MM.1S (cell line): ENCODE measurements around the gene SCUBE2.

Experiments used
- DNase-seq: peaks from one replicate; pipeline ENCODE4 v3.0.0-alpha.2; 2015
- H2AFZ ChIP-seq: fragments of 300-600 bp; sonication (generic); 2 replicates; pipeline ENCODE4 v1.6.0; 2016; ENCODE audit warnings: antibody characterized with exemption, low read length
- H3F3A ChIP-seq: fragments of 300-600 bp; sonication (generic); 2 replicates; pipeline ENCODE4 v1.6.1; 2016; ENCODE audit warnings: mild to moderate bottlenecking, antibody characterized with exemption, low read length, moderate library complexity, mixed read lengths; ENCODE audit not compliant: insufficient read depth
- H3K27ac ChIP-seq: fragments of 300-600 bp; sonication (generic); 2 replicates; pipeline ENCODE4 v1.5.1; 2016; ENCODE audit warnings: mild to moderate bottlenecking, low read length
- H3K27me3 ChIP-seq: fragments of 300-600 bp; sonication (generic); replicated peaks from 2 replicates; pipeline ENCODE4 v1.6.0; 2016; ENCODE audit warnings: low read length; ENCODE audit not compliant: insufficient read depth
- H3K36me3 ChIP-seq: fragments of 300-600 bp; sonication (generic); replicated peaks from 2 replicates; pipeline ENCODE4 v1.6.1; 2016; ENCODE audit warnings: mild to moderate bottlenecking, low read length, mixed read lengths; ENCODE audit not compliant: insufficient read depth
- H3K4me1 ChIP-seq: fragments of 300-600 bp; sonication (generic); 2 replicates; pipeline ENCODE4 v1.6.1; 2016; ENCODE audit warnings: low read length, mixed read lengths
- H3K4me2 ChIP-seq: fragments of 300-600 bp; sonication (generic); 2 replicates; pipeline ENCODE4 v1.6.0; 2016; ENCODE audit warnings: low read depth, low read length
- H3K4me3 ChIP-seq: fragments of 300-600 bp; sonication (generic); 2 replicates; pipeline ENCODE4 v1.5.1; 2016; ENCODE audit warnings: low read length, mixed read lengths
- H3K79me2 ChIP-seq: fragments of 300-600 bp; sonication (generic); 2 replicates; pipeline ENCODE4 v1.6.1; 2016; ENCODE audit warnings: mixed run types, low read length, mixed read lengths
- H3K9ac ChIP-seq: fragments of 300-600 bp; sonication (generic); 2 replicates; pipeline ENCODE4 v1.6.1; 2016; ENCODE audit warnings: low read length, mixed read lengths
- H3K9me2 ChIP-seq: fragments of 300-600 bp; sonication (generic); replicated peaks from 2 replicates; pipeline ENCODE4 v1.6.1; 2016; ENCODE audit warnings: mild to moderate bottlenecking, low read length, mixed read lengths; ENCODE audit not compliant: insufficient read depth
- H3K9me3 ChIP-seq: fragments of 300-600 bp; sonication (generic); replicated peaks from 2 replicates; pipeline ENCODE4 v1.6.1; 2016; ENCODE audit warnings: mild to moderate bottlenecking, low read length, mixed read lengths; ENCODE audit not compliant: insufficient read depth
- H4K20me1 ChIP-seq: fragments of 300-600 bp; sonication (generic); 2 replicates; pipeline ENCODE4 v1.6.1; 2016; ENCODE audit warnings: mild to moderate bottlenecking, low read length, moderate library complexity, mixed read lengths; ENCODE audit not compliant: insufficient read depth
- EZH2 ChIP-seq: fragments of 300-600 bp; sonication (generic); optimal IDR thresholded peaks from 2 replicates; pipeline ENCODE3; 2017; ENCODE audit warnings: low read depth, mild to moderate bottlenecking, antibody characterized with exemption, low read length, mixed read lengths
- EZH2phosphoT487 ChIP-seq: fragments of 300-600 bp; sonication (generic); IDR thresholded peaks from 2 replicates; pipeline ENCODE4 v1.6.1; 2018; ENCODE audit warnings: antibody characterized with exemption, low read length
- TF ChIP-seq, protein P1 (sequence below): fragments of 300-600 bp; sonication (generic); IDR thresholded peaks from 2 replicates; pipeline ENCODE4 v1.5.1; 2016; ENCODE audit warnings: antibody characterized with exemption, low read length, mixed read lengths

The SCUBE2 gene

DNA sequence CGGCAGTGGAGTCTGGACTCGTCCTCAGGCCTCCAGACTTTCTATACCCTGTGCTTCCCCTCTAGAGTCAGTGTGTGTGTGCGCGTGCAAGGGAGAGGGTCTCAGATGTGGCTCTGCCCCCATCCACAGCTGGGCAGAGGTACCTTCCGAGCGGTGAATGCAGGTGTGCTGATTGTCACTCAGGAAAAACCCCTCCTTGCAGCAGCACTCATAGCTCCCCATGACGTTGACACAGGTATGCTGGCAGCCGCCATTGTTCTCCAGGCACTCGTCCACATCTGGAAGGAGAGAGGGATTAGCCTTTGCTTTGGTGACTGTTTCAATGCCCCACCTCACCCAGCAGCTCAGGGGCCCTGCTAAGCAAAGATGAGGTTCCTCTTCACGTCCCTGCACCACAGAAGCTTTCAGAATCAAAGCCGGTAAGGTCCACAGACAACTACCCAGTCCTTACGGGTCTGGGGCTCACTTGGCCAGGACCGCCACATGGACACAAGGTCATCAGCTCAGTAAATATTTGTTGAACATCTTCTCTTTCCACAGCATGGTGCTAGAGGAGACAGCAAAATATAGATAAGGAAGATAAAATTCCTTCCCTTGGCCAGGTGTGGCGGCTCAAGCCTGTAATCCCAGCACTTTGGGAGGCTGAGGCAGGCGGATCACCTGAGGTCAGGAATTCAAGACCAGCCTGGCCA is 16.9 kb downstream of the SCUBE2 start:
- Histone ChIP-seq H4K20me1 (no peaks in the 10 kb centered on the region), H3K9me2 (no peaks in the 10 kb centered on the region), H2AFZ (no peak overlapping the region), H3K4me3 (no peak overlapping the region), H3K27me3 (no peaks in the 10 kb centered on the region), H3K27ac (no peak overlapping the region), H3K9me3 (no peaks in the 10 kb centered on the region), H3K4me1 (peaks cover 26% of the 10 kb centered on the region), H3K36me3 (no peaks in the 10 kb centered on the region), H3K79me2 (no peaks in the 10 kb centered on the region), H3F3A (peaks cover 9% of the 10 kb centered on the region; the same call in 1 of the 2 replicates), H3K4me2 (no peak overlapping the region), H3K9ac (no peak overlapping the region)
- TF ChIP-seq, protein P1, sequence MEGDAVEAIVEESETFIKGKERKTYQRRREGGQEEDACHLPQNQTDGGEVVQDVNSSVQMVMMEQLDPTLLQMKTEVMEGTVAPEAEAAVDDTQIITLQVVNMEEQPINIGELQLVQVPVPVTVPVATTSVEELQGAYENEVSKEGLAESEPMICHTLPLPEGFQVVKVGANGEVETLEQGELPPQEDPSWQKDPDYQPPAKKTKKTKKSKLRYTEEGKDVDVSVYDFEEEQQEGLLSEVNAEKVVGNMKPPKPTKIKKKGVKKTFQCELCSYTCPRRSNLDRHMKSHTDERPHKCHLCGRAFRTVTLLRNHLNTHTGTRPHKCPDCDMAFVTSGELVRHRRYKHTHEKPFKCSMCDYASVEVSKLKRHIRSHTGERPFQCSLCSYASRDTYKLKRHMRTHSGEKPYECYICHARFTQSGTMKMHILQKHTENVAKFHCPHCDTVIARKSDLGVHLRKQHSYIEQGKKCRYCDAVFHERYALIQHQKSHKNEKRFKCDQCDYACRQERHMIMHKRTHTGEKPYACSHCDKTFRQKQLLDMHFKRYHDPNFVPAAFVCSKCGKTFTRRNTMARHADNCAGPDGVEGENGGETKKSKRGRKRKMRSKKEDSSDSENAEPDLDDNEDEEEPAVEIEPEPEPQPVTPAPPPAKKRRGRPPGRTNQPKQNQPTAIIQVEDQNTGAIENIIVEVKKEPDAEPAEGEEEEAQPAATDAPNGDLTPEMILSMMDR: no peak
- no peak for TF ChIP-seq EZH2phosphoT487
- no peak for TF ChIP-seq EZH2
- DNase-seq: no peak

DNA sequence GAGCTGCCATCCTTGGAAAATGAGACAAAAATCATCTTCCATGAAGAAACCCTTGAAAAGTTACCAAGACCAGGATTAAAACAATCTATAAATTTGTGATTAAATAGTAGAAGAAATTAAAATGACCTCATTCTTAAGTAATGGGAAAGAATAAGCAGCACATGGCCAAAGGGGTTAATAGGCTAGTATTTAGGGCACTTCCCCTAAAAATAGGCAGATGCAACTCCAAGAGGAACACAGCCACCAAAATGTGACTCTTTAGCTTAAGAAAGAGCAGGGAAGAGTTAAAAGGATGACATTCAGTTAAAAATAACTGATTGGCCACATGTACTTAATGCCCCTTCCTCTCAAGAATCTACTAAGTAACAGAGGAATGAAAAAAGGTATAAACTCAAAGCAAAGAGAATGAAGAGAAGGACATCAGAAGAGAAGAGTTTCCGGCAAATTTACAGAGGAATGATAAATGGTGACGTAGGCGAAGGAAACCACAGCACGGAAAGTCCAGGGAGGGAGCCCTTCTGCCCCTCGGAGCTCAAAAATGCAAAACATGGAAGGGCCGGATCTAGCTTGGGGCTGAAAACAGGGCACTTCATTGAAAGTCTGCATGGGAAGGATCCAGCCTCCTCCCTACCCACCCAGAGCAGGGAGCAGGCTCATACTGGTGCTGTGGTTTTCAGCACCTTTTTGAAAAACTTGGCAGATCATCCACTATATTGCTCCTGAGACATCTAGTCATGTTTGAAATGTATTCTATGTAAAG is 17.8 kb downstream of the SCUBE2 start:
- Histone ChIP-seq H3K9me3 (no peaks in the 10 kb centered on the region), H3K27ac (no peak overlapping the region), H4K20me1 (no peaks in the 10 kb centered on the region), H3K9ac (no peak overlapping the region), H3K36me3 (no peaks in the 10 kb centered on the region), H3K4me3 (no peak overlapping the region), H3F3A (peaks cover 9% of the 10 kb centered on the region; the same call in 1 of the 2 replicates), H3K27me3 (no peaks in the 10 kb centered on the region), H3K79me2 (no peaks in the 10 kb centered on the region), H3K4me2 (no peak overlapping the region), H3K9me2 (no peaks in the 10 kb centered on the region), H2AFZ (no peak overlapping the region), H3K4me1 (peaks cover 25% of the 10 kb centered on the region)
- DNase-seq: no peak
- TF ChIP-seq EZH2phosphoT487 (no peak), EZH2 (no peak)
- TF ChIP-seq, protein P1: no peak

DNA sequence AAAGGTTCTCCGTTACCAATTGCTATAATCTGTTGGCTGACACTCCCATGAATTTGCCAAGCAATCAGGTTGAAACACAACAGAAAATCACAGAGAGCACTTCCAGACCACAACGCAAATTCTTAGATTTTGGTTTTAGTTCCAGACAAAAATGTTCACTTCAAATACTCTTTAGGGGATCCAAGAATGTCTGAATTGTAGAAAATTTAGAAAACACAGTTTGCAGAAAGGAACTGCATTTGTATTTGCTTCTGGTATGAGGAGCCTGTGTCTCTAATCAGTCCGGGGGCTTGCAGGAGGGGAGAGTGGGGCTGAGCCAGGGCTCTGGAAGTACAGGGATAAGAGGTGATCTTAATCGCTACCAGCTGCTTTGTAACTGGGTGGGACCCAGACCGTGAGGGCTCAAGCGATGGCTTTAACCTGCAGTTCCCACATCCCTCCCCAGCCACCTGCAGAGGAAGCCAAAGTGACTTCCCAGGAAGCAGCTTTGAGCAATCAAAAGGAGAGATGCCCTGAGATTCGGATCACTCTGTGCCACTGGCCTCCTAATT is 18.7 kb downstream of the SCUBE2 start:
- Histone ChIP-seq H3K9me2 (no peaks in the 10 kb centered on the region), H3K27ac (no peak overlapping the region), H3K4me1 (peaks cover 15% of the 10 kb centered on the region), H3F3A (peaks cover 9% of the 10 kb centered on the region; the same call in 1 of the 2 replicates), H3K27me3 (no peaks in the 10 kb centered on the region), H2AFZ (no peak overlapping the region), H3K79me2 (no peaks in the 10 kb centered on the region), H3K36me3 (no peaks in the 10 kb centered on the region), H4K20me1 (no peaks in the 10 kb centered on the region), H3K9ac (no peak overlapping the region), H3K4me2 (no peak overlapping the region), H3K9me3 (no peaks in the 10 kb centered on the region), H3K4me3 (no peak overlapping the region)
- TF ChIP-seq EZH2phosphoT487 (no peak), EZH2 (no peak)
- TF ChIP-seq, protein P1: no peak
- DNase-seq: no peak
